Activated CD8-positive, alpha-beta T cell treated with anti-CD3 and anti-CD28 coated beads for 36 hours (primary cell): ENCODE data around the gene AXIN2. TPM values are rescaled to one million over a fixed set of nuclear protein-coding genes. Genes with fewer than 3 reads are reported as not detected.

Experiments used
- ATAC-seq: fragments of 200-7000 bp; cut with Tn5 transposase; one replicate; pipeline ENCODE4 v1.10.0; 2021; ENCODE audit warnings: mild to moderate bottlenecking, moderate library complexity
- CTCF ChIA-PET: fragments of 350-600 bp; sonication (Branson Sonifier 250); formaldehyde crosslinking; loops from one replicate; lab custom pipeline; 2021; ENCODE audit warnings: antibody characterized with exemption; lab: Charles Lee
- POLR2A ChIA-PET: fragments of 350-600 bp; sonication (Branson Sonifier 250); formaldehyde crosslinking; loops from one replicate; lab custom pipeline; 2021; ENCODE audit warnings: antibody characterized with exemption; lab: Charles Lee
- DNase-seq: peaks from one replicate; pipeline ENCODE4 v3.0.0-alpha.2; 2020
- H3K27ac Mint-ChIP-seq: one replicate; pipeline ENCODE4 v1.8.0; 2021; ENCODE audit warnings: mild to moderate bottlenecking, mixed read lengths
- H3K27me3 Mint-ChIP-seq: one replicate; pipeline ENCODE4 v1.8.0; 2021; ENCODE audit warnings: mixed read lengths
- H3K36me3 Mint-ChIP-seq: one replicate; pipeline ENCODE4 v1.8.0; 2021; ENCODE audit warnings: low read depth, mixed read lengths
- H3K4me1 Mint-ChIP-seq: one replicate; pipeline ENCODE4 v1.8.0; 2021; ENCODE audit warnings: low read depth, mixed read lengths
- H3K4me3 Mint-ChIP-seq: one replicate; pipeline ENCODE4 v1.8.0; 2021; ENCODE audit warnings: mild to moderate bottlenecking, moderate library complexity, mixed read lengths
- H3K9me3 Mint-ChIP-seq: one replicate; pipeline ENCODE4 v1.8.0; 2021; ENCODE audit warnings: mixed read lengths
- intact Hi-C: fragments of 100-400 bp; cut with micrococcal nuclease; formaldehyde crosslinking; loops from one replicate; pipeline ENCODE4 v1.10.0; 2022
- total RNA-seq, 2 experiments: library from RNA; stranded (reverse); gene quantifications; one replicate each; pipeline ENCODE4 v1.2.3, GENCODE V29; 2021
- TF ChIP-seq, protein P1 (sequence below): fragments of 200-600 bp; IDR thresholded peaks from one replicate; pipeline ENCODE4 v1.8.0; 2022; ENCODE audit warnings: antibody characterized with exemption, mild to moderate bottlenecking

The AXIN2 gene
- total RNA-seq, 2 experiments from 2014 or later, result 0.69 to 1.0 TPM

DNA sequence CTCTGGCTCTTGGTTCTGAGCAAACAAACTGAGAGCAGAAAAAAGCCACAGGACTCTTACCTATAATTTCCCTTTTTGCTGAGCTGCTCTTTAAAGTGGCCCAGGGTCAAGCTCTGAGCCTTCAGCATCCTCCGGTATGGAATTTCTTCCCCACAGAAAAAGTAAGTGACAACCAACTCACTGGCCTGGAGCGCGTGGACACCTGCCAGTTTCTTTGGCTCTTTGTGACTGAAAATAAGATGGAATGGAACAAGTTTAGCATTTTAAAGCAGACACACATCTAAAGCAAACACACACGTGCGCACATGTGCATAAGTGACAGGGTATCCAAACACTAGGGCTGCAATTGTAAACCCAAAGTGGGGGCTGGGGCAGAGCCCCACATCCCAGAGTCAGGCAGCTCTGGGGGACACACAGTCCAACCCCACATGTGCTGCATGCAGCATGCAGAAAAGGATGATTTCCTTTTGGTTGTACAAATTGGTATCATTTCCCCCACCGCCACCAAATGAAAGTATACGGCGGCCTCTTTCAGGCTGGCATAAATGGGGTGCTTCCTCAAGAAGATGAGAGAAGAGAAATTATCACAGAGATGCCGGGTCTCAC lies 27.5 kb downstream of the AXIN2 start:
- no peak for ATAC-seq
- ChIA-PET POLR2A (no interaction called here), CTCF (no interaction called here)
- no peak for DNase-seq
- Mint-ChIP-seq H3K27me3 (no peaks in the 10 kb centered on the region), H3K4me3 (no peak overlapping the region), H3K27ac (no peak overlapping the region), H3K4me1 (peaks cover 10% of the 10 kb centered on the region), H3K9me3 (no peaks in the 10 kb centered on the region), H3K36me3 (peaks cover 3% of the 10 kb centered on the region)
- intact Hi-C loops, result no loop called here
- TF ChIP-seq, protein P1, sequence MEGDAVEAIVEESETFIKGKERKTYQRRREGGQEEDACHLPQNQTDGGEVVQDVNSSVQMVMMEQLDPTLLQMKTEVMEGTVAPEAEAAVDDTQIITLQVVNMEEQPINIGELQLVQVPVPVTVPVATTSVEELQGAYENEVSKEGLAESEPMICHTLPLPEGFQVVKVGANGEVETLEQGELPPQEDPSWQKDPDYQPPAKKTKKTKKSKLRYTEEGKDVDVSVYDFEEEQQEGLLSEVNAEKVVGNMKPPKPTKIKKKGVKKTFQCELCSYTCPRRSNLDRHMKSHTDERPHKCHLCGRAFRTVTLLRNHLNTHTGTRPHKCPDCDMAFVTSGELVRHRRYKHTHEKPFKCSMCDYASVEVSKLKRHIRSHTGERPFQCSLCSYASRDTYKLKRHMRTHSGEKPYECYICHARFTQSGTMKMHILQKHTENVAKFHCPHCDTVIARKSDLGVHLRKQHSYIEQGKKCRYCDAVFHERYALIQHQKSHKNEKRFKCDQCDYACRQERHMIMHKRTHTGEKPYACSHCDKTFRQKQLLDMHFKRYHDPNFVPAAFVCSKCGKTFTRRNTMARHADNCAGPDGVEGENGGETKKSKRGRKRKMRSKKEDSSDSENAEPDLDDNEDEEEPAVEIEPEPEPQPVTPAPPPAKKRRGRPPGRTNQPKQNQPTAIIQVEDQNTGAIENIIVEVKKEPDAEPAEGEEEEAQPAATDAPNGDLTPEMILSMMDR, result no peak

DNA sequence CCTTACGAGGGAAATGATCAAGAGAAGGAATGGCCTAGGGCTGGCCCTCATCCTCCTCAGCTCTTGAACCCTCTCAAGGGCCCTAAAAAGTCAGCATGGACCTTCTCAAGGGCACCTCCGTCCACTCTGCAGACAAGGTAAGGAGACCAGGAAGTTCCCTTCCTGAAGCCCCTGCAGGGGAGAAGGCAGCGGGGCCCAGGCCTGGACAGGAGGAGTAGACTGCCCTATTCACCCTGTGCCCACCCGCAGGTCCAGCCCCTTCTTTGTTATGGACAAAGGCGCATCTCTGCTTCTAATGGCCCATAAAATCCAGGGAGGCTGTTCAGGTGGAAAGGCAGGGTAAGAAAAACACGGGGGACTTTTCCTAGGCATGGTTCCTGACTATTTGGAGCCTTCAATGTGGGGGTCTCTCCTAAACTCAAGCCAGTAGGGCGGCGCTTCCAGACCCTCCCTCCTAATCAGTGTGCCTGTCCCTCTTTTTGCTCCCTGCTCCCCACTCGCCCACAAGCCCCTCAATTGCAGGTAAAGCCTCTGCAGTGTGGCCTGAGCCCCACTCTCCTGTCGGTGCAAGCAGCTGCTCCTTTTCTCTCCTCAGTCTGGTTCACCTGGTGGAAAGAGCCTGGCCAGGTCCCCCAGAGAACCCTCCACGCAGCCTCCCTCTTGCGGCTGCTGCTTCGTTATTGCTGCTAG lies 28.2 kb downstream of the AXIN2 start:
- intact Hi-C loops, result no loop called here

DNA sequence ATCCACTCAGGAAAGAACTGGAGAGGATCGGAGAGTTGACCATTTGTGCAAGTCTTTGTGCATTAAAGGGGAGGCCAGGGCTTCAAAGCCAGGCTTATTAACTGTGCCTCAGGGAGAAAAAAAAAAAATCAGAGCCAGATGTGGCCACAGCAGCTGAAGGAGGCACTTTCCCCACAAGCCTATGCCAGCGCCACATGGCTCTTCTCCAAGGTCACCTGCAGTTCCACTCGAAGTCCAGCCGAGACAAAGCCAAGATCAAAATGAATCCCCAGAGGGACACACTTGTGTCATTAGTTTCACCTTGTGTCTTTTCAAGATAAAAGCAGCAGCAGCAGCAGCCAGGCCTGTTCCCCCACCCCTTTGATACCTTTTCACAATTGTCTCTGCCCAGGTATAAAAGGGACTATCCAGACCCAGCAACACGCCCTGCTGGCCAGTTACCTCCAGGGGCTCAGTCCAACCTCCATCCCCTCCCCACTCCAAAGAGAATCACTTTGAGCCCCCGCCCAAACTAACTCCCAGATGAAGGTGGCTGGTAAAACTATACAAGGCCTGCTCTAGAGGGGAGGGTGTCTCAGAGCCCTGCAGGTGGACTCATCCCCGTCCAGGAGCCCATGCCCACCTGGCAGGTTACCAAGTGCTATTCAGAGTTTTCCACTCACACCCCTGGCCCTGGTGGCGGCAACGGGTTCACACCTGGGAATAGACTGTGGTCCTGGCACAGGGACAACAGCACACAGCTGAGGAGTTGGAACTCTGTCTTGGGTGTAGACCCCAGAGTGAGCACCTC lies 29.2 kb downstream of the AXIN2 start:
- H3K36me3 Mint-ChIP-seq, result peaks cover 3% of the 10 kb centered on the region
- intact Hi-C loops, result no loop called here
- no peaks in the 10 kb centered on the region for H3K9me3 Mint-ChIP-seq
- ChIA-PET CTCF (interaction anchor here (1.2 kb wide), 1 partner anchor 13 kb away, joined by 3 read pairs; no protein-coding TSS in a partner anchor), POLR2A (interaction anchor here (1.1 kb wide), 1 partner anchor 18 kb away, joined by 3 read pairs; no protein-coding TSS in a partner anchor)
- DNase-seq (no peak), ATAC-seq (no peak)
- TF ChIP-seq, protein P1, result no peak
- H3K27ac Mint-ChIP-seq, result no peak overlapping the region
- no peaks in the 10 kb centered on the region for H3K27me3 Mint-ChIP-seq
- H3K4me3 Mint-ChIP-seq, result no peak overlapping the region
- peaks cover 6% of the 10 kb centered on the region for H3K4me1 Mint-ChIP-seq

More for the DNA sequence above, 28.2 kb downstream of the AXIN2 start:
- Mint-ChIP-seq H3K4me3 (no peak overlapping the region), H3K27me3 (no peaks in the 10 kb centered on the region), H3K9me3 (no peaks in the 10 kb centered on the region), H3K36me3 (peaks cover 3% of the 10 kb centered on the region), H3K4me1 (peaks cover 6% of the 10 kb centered on the region), H3K27ac (no peak overlapping the region)
- TF ChIP-seq, protein P1, result no peak
- POLR2A ChIA-PET, result interaction anchor here (1.1 kb wide), 1 partner anchor 17 kb away, joined by 3 read pairs; no protein-coding TSS in a partner anchor
- no peak for DNase-seq
- ATAC-seq, result no peak
- CTCF ChIA-PET, result no interaction called here

DNA sequence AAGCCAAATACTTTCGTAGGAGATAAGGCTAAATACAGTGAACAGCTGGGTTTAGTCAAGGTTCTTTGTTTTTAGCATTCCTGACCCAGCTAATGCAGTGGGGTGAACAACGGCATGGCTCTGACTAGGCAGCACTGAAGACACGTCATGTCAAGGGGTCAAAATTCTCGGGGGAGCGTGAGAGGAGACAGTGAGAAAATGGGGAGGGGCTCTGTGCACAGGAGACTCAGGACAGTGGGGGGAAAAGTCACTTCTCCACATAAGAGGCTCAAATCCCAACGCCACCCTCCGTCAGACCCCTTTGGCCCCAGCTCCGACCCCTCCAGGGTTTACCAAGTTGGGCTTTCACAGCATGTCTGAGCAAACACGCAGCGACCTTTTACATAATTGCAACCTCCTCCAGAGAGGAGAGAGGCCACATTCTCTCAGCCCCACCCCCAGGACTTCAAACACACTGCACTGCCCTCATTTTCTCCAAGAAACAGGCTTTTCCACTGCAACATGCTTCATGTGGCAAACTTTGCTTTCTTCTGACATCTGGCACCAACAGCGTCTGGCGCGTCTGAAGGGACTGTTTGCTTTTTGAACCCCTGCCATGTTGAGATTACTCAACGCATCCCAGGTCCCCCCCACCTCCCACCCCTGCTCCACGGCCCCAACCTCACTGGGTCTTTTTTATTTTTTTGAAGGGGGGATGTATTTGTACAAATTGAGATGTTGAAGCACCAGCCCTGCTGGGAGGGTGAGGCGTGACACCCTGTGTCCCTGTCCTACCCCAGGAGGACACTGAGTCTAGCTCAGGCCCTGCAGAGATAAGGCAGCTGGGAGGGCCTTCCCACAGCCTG lies 30.0 kb downstream of the AXIN2 start:
- H3K27ac Mint-ChIP-seq, result peak overlapping the region; percentile 11
- CTCF ChIA-PET, result interaction anchor here (1.2 to 1.5 kb wide), 2 partner anchors 8 to 14 kb away, joined by 3 to 4 read pairs; no protein-coding TSS in a partner anchor
- DNase-seq (no peak), ATAC-seq (peak; percentile 27)
- H3K27me3 Mint-ChIP-seq, result no peaks in the 10 kb centered on the region
- H3K9me3 Mint-ChIP-seq, result no peaks in the 10 kb centered on the region
- intact Hi-C loops, result no loop called here
- peaks cover 3% of the 10 kb centered on the region for H3K36me3 Mint-ChIP-seq
- TF ChIP-seq, protein P1, result no peak
- POLR2A ChIA-PET, result interaction anchor here (1.0 kb wide), 1 partner anchor 10 kb away, joined by 3 read pairs; no protein-coding TSS in a partner anchor
- peaks cover 6% of the 10 kb centered on the region for H3K4me1 Mint-ChIP-seq
- no peak overlapping the region for H3K4me3 Mint-ChIP-seq
